Left lung (tissue), 8 donors: ENCODE measurements around the gene CD84. TPM values are rescaled to one million over a fixed set of nuclear protein-coding genes. Genes with fewer than 3 reads are reported as not detected.

ENCODE experiments used
- polyA plus RNA-seq, 6 donors: library from polyadenylated mRNA; unstranded; fragments of 120-200 nt; gene quantifications; one replicate each; pipeline ENCODE4 v1.2.1, GENCODE V29; 2013; ENCODE audit not compliant: insufficient read length in 6 of 6
- total RNA-seq, 2 donors: library from RNA; stranded (reverse); fragmentation: NEBNext Ultra II Directional; extraction: Animal tissue kit (Norgen Biotek cat#: 25700); gene quantifications; one replicate each; pipeline ENCODE4 v1.2.1, GENCODE V29; 2021
- donor health status: DM: no; HTN: yes; CAD: no.
- donor health status: DM: no; HTN: no; CAD: no.

The CD84 gene
- total and polyA plus RNA-seq, 8 donors: 1.6 to 39.7 (median 2.3) TPM

Other genes with a start within 250 kb of the CD84 start
- gene COPA, start 236.2 kb downstream of the CD84 start, total RNA-seq: 100 to 1,000 TPM; 174 to 181 TPM
- gene COPA, start 236.2 kb downstream of the CD84 start, polyA plus RNA-seq: 100 to 1,000 TPM; 149 to 182 (median 172) TPM
- 10 to 100 TPM; 90.7 to 93.8 TPM for gene NCSTN, start 236.1 kb downstream of the CD84 start, total RNA-seq
- gene NCSTN, start 236.1 kb downstream of the CD84 start, polyA plus RNA-seq: 100 to 1,000 TPM; 111 to 125 (median 118) TPM
- under 1 TPM; 0.09 to 0.26 TPM for gene NHLH1, start 212.4 kb downstream of the CD84 start, total RNA-seq
- gene NHLH1, start 212.4 kb downstream of the CD84 start, polyA plus RNA-seq: under 1 TPM; 0.13 to 0.58 (median 0.23) TPM
- gene VANGL2, start 178.9 kb downstream of the CD84 start, total RNA-seq: 1 to 10 TPM; 2.7 to 5.5 TPM
- gene VANGL2, start 178.9 kb downstream of the CD84 start, polyA plus RNA-seq: 10 to 100 TPM; 35.6 to 42.7 (median 38.5) TPM
- 1 to 10 TPM; 1.4 to 2.8 TPM for gene SLAMF6, start 56.2 kb downstream of the CD84 start, total RNA-seq
- under 1 TPM; 0.10 to 0.84 (median 0.43) TPM for gene SLAMF6, start 56.2 kb downstream of the CD84 start, polyA plus RNA-seq
- gene SLAMF1, start 67.5 kb upstream of the CD84 start, total RNA-seq: 1 to 10 TPM in 1 of 2 donors, under 1 TPM in 1; 0.76 to 2.5 TPM
- under 1 TPM in 5 of 6 donors, not detected in 1; 0.09 to 0.27 (median 0.13) TPM for gene SLAMF1, start 67.5 kb upstream of the CD84 start, polyA plus RNA-seq
- 10 to 100 TPM in 1 of 2 donors, 1 to 10 TPM in 1; 9.9 to 35.5 TPM for gene CD48, start 132.3 kb upstream of the CD84 start, total RNA-seq
- 10 to 100 TPM in 1 of 6 donors, 1 to 10 TPM in 5; 5.8 to 10.3 (median 6.9) TPM for gene CD48, start 132.3 kb upstream of the CD84 start, polyA plus RNA-seq
- gene SLAMF7, start 159.8 kb upstream of the CD84 start, total RNA-seq: 10 to 100 TPM; 16.9 to 33.8 TPM
- gene SLAMF7, start 159.8 kb upstream of the CD84 start, polyA plus RNA-seq: 1 to 10 TPM in 3 of 6 donors, under 1 TPM in 3; 0.77 to 1.7 (median 1.00) TPM
- 1 to 10 TPM in 1 of 2 donors, under 1 TPM in 1; 0.82 to 2.5 TPM for gene LY9, start 216.7 kb upstream of the CD84 start, total RNA-seq
- gene LY9, start 216.7 kb upstream of the CD84 start, polyA plus RNA-seq: under 1 TPM; 0.29 to 0.84 (median 0.43) TPM